Measurements from ENCODE around the gene CCDC85B. TPM values are rescaled to one million over a fixed set of nuclear protein-coding genes. Genes with fewer than 3 reads are reported as not detected.
A peak's percentile ranks its signal among the peaks of the same experiment; 100 is the strongest.

The CCDC85B gene
- total and polyA plus RNA-seq, 2 of the 8 experiments (the other 6 are each of a cell fraction or from before 2014, with no cell fraction given), result 19.8 to 30.8 TPM

- Histone ChIP-seq H3K23ac (ENCODE audit: insufficient read length) (no peak overlapping the region), H3K27me3 (replicated peaks in 1 of 4; ENCODE audit: control insufficient read depth in 3 of 4, extremely low read depth in 1 of 4, insufficient read depth in 3 of 4, low read length in 3 of 4) (no peaks in the 10 kb centered on the region), H2AK5ac (ENCODE audit: low read depth, low read length) (no peak overlapping the region), H3K14ac (ENCODE audit: insufficient read length) (no peak overlapping the region), H3K9me3 (ENCODE audit: insufficient read depth in 2 of 2, low read depth in 1 of 2, low read length in 1 of 2) (no peaks in the 10 kb centered on the region), H3K36me3 (ENCODE audit: control insufficient read depth in 2 of 4, insufficient read depth in 4 of 4, low read length in 3 of 4) (peaks cover 8 to 22% (median 18%) of the 10 kb centered on the region in 4 experiments; a peak in 7 of 8 replicates), H3K79me2 (ENCODE audit: control insufficient read depth in 1 of 2, insufficient read depth in 2 of 2, low read length in 2 of 2) (peaks cover 0 to 4% of the 10 kb centered on the region in 2 experiments; a peak in 1 of 4 replicates), H3K4me2 (ENCODE audit: insufficient read depth in 1 of 2, low read depth in 2 of 2, low read length in 2 of 2) (0 out of 4 replicates have a peak overlapping the region, but pooled peaks of 1 of the 2 experiments have one; percentile 5), H3K56ac (replicated peaks; ENCODE audit: insufficient read length, low read depth, low read length) (no peak overlapping the region), H2BK5ac (ENCODE audit: low read depth, low read length) (no peak overlapping the region), H4K8ac (ENCODE audit: extremely low read depth, insufficient read depth, low read length) (no peak overlapping the region), H2BK20ac (ENCODE audit: low read length) (no peak overlapping the region), H4K91ac (replicated peaks; ENCODE audit: insufficient read length, low read length) (no peak overlapping the region), H3K4me3 (ENCODE audit: extremely low read depth in 1 of 4, insufficient read depth in 2 of 4, low read depth in 3 of 4, low read length in 4 of 4) (no peak overlapping the region), H3K4me1 (replicated peaks in 1 of 4; ENCODE audit: control insufficient read depth in 3 of 4, insufficient read depth in 4 of 4, low read length in 3 of 4) (peaks cover 0 to 7% (median 5%) of the 10 kb centered on the region in 4 experiments; a peak in 4 of 7 replicates), H3K9ac (replicated peaks in 1 of 4; ENCODE audit: extremely low read depth in 1 of 4, low read depth in 3 of 4, low read length in 3 of 4) (no peak overlapping the region; a peak in 2 of 7 replicates), H2AFZ (ENCODE audit: low read length) (no peak overlapping the region), H3K79me1 (ENCODE audit: low read depth, low read length) (no peaks in the 10 kb centered on the region), H3K23me2 (ENCODE audit: low read depth, low read length) (peaks cover 10% of the 10 kb centered on the region), H2BK12ac (ENCODE audit: low read depth, low read length) (no peak overlapping the region), H3K27ac (ENCODE audit: low read depth, low read length) (no peak overlapping the region), H2BK15ac (ENCODE audit: low read length) (no peak overlapping the region), H3K18ac (ENCODE audit: extremely low read depth, low read length) (no peak overlapping the region), H2BK120ac (replicated peaks; ENCODE audit: low read depth, low read length) (no peak overlapping the region), H4K5ac (ENCODE audit: insufficient read length, low read depth, low read length) (no peak overlapping the region), H3K4ac (replicated peaks; ENCODE audit: insufficient read length, low read depth, low read length) (no peak overlapping the region), H4K20me1 (replicated peaks in 1 of 2; ENCODE audit: control insufficient read depth in 1 of 2, insufficient read depth in 2 of 2, low read length in 2 of 2) (peaks cover 6 to 7% of the 10 kb centered on the region in 2 experiments)
- DNase-seq (ENCODE audit: low read depth in 1 of 2, low spot score in 2 of 2), result no peak
- WGBS, 2 experiments (ENCODE audit: extremely low coverage in 1 of 2, insufficient coverage in 1 of 2, insufficient read length in 1 of 2, insufficient replicate concordance in 2 of 2, low coverage in 1 of 2, low lambda C conversion rate in 2 of 2, missing lambda C conversion rate in 1 of 2), result 89% methylated on average over 28 of the region's 28 CpGs; no CpG with 5 or more reads in 1 of the 2 experiments
- FAIRE-seq, result no peak
- CTCF ChIA-PET (ENCODE audit: partially characterized antibody), result interaction anchor here (0.6 to 19.6 kb wide), 55 partner anchors 6 to 1557 kb away, joined by 3 to 283 read pairs (median 4); partner anchors contain the start of genes BANF1, CATSPER1, CCDC85B and CFL1
- POLR2A ChIA-PET (ENCODE audit: partially characterized antibody), result interaction anchor here (0.6 to 39.7 kb wide), 5 partner anchors 25 to 167 kb away, joined by 3 to 1071 read pairs (median 4); partner anchors contain the start of genes CFL1, EFEMP2 and MUS81
- TF ChIP-seq E2F6 (IDR thresholded peaks at IDR 0.05), result 0 out of 2 replicates have a peak, but pooled peaks have one; percentile 0
- no peak; a peak in 1 of 3 replicates for TF ChIP-seq POLR2A (IDR thresholded peaks at IDR 0.05; ENCODE audit: control extremely low read depth in 1 of 2, low read depth in 2 of 2, low read length in 2 of 2)
- no peak for TF ChIP-seq CEBPB (IDR thresholded peaks at IDR 0.05; ENCODE audit: low read depth, low read length)
- no peak for TF ChIP-seq NANOG (IDR thresholded peaks at IDR 0.05; ENCODE audit: insufficient read depth, low read depth, low read length, poor library complexity, severe bottlenecking)
- TF ChIP-seq BACH1 (IDR thresholded peaks at IDR 0.05; ENCODE audit: low read length), result no peak
- no peak for TF ChIP-seq CREB1 (IDR thresholded peaks at IDR 0.05)
- TF ChIP-seq TBP (IDR thresholded peaks at IDR 0.05; ENCODE audit: low read depth, low read length), result no peak
- TF ChIP-seq YY1 (IDR thresholded peaks at IDR 0.05; ENCODE audit: low read depth, low read length), result no peak
- TF ChIP-seq SIN3A (conservative IDR thresholded peaks at IDR 0.05 in 1 of 2, IDR thresholded peaks at IDR 0.05 in 1 of 2; ENCODE audit: low read depth in 1 of 2, low read length in 2 of 2), result no peak
- no peak for TF ChIP-seq SAP30 (IDR thresholded peaks at IDR 0.05; ENCODE audit: insufficient read depth, insufficient replicate concordance, low read length)
- 0 out of 2 replicates have a peak, but pooled peaks have one; percentile 3 for TF ChIP-seq TAF1 (IDR thresholded peaks at IDR 0.05; ENCODE audit: low read depth, low read length)
Observed at GRCh38 chr11:65883786-65884715, 6.4 kb upstream of the CCDC85B start.

Data from H1 (cell line).